HUES64 (cell line): Measurements from ENCODE around the gene YDJC.
"Not testable (repeated sequence)": the region's sequence is repeated elsewhere in the genome, so short reads cannot be mapped to it uniquely, and the experiment has no call there.

Experiments used
- H3K27ac ChIP-seq: 2 replicates; pipeline ENCODE4 v1.7.0; 2013; ENCODE audit warnings: low read depth, low read length, inconsistent platforms
- H3K27me3 ChIP-seq: 2 replicates; pipeline ENCODE4 v1.6.1; 2013; ENCODE audit warnings: mild to moderate bottlenecking, low read length; ENCODE audit not compliant: insufficient read depth
- H3K36me3 ChIP-seq: 2 replicates; pipeline ENCODE4 v1.6.1; 2013; ENCODE audit warnings: mild to moderate bottlenecking, low read length; ENCODE audit not compliant: insufficient read depth
- H3K4me1 ChIP-seq: 2 replicates; pipeline ENCODE4 v1.6.1; 2013; ENCODE audit warnings: mild to moderate bottlenecking, low read length, moderate library complexity; ENCODE audit not compliant: insufficient read depth
- H3K4me3 ChIP-seq: 2 replicates; pipeline ENCODE4 v1.5.1; 2013; ENCODE audit warnings: mild to moderate bottlenecking, low read length, moderate library complexity
- H3K9ac ChIP-seq: 2 replicates; pipeline ENCODE4 v1.6.1; 2013; ENCODE audit warnings: mild to moderate bottlenecking, low read depth, low read length
- H3K9me3 ChIP-seq: 2 replicates; pipeline ENCODE4 v1.6.1; 2013; ENCODE audit warnings: low read depth, low read length; ENCODE audit not compliant: insufficient read depth
- whole genome bisulfite sequencing: fragments of 150-250, 120-280 bp; methylation state at CpG from one replicate; pipeline ENCODE4 v1.1.7; 2013; ENCODE audit warnings: missing lambda C conversion rate; 5-methylcytosine and 5-hydroxymethylcytosine counted together

Gene YDJC

GRCh38 chr22:21587803-21588611 is 41.8 kb downstream of the YDJC start:
- no peak overlapping the region for H3K9ac ChIP-seq
- no peak overlapping the region for H3K4me3 ChIP-seq
- no peaks in the 10 kb centered on the region for H3K9me3 ChIP-seq
- WGBS, result 94% methylated on average over 4 of the region's 4 CpGs
- H3K27ac ChIP-seq, result no peak overlapping the region
- no peaks in the 10 kb centered on the region for H3K4me1 ChIP-seq
- H3K27me3 ChIP-seq, result no peaks in the 10 kb centered on the region
- peaks cover 14% of the 10 kb centered on the region for H3K36me3 ChIP-seq

GRCh38 chr22:21585389-21585788 is 44.4 kb downstream of the YDJC start:
- Histone ChIP-seq H3K27me3 (no peaks in the 10 kb centered on the region), H3K4me1 (no peaks in the 10 kb centered on the region), H3K36me3 (peaks cover 7% of the 10 kb centered on the region; the same call in 1 of the 2 replicates), H3K27ac (no peak overlapping the region), H3K4me3 (no peak overlapping the region), H3K9ac (no peak overlapping the region), H3K9me3 (no peaks in the 10 kb centered on the region)
- WGBS, result 78% methylated on average over 2 of the region's 2 CpGs

GRCh38 chr22:21582801-21583740 is 46.8 kb downstream of the YDJC start:
- Histone ChIP-seq H3K9me3 (no peaks in the 10 kb centered on the region), H3K4me1 (no peaks in the 10 kb centered on the region), H3K4me3 (no peak overlapping the region), H3K9ac (no peak overlapping the region), H3K27me3 (no peaks in the 10 kb centered on the region), H3K27ac (no peak overlapping the region), H3K36me3 (peaks cover 9% of the 10 kb centered on the region; the same call in 1 of the 2 replicates)
- 93% methylated on average over 10 of the region's 10 CpGs for WGBS

GRCh38 chr22:21581009-21581713 is 48.7 kb downstream of the YDJC start:
- not testable (repeated sequence) for H3K9ac ChIP-seq, H3K4me1 ChIP-seq, H3K9me3 ChIP-seq, H3K27ac ChIP-seq, H3K27me3 ChIP-seq, H3K4me3 ChIP-seq
- H3K36me3 ChIP-seq, result peaks cover 13% of the 10 kb centered on the region; the same call in 1 of the 2 replicates
- WGBS, result 93% methylated on average over 10 of the region's 10 CpGs

- not testable (repeated sequence) for H3K27me3 ChIP-seq, H3K9me3 ChIP-seq, H3K4me1 ChIP-seq, H3K27ac ChIP-seq, H3K4me3 ChIP-seq, H3K9ac ChIP-seq
- 94% methylated on average over 9 of the region's 9 CpGs for WGBS
- peaks cover 11% of the 10 kb centered on the region; the same call in 1 of the 2 replicates for H3K36me3 ChIP-seq
These were observed 49.2 kb downstream of the YDJC start for GRCh38 chr22:21580623-21581007.

DNA sequence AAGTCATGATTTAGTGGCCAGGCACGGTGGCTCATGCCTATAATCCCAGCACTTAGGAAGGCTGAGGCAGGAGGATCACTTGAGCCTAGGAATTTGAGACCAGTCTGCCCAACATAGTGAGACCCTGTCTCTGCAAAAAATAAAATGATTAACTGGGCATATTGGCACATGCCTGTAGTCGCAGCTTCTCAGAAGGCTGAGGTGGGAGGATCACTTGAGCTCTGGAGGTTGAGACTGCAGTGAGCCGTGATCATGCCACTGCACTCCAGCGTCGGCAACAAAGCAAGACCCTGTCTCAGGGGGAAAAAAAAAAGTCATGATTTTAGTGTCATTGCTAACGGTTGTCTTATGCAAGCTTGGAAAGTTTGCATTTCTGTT is 50.4 kb downstream of the YDJC start:
- WGBS, result 94% methylated on average over 6 of the region's 6 CpGs
- Histone ChIP-seq H3K27me3 (no peaks in the 10 kb centered on the region), H3K36me3 (0 out of 2 replicates have a peak, but pooled peaks cover 6% of the 10 kb centered on the region), H3K27ac (no peak overlapping the region), H3K4me1 (no peaks in the 10 kb centered on the region), H3K9ac (no peak overlapping the region), H3K4me3 (no peak overlapping the region), H3K9me3 (no peaks in the 10 kb centered on the region)
